Suppressor macrophage treated with lipopolysaccharide for 4 hours (primary cell): ENCODE results near the gene PACRG.

ENCODE experiments used
- DNase-seq: peaks from one replicate; pipeline ENCODE4 v3.0.0-alpha.2; 2020

PACRG gene

DNA sequence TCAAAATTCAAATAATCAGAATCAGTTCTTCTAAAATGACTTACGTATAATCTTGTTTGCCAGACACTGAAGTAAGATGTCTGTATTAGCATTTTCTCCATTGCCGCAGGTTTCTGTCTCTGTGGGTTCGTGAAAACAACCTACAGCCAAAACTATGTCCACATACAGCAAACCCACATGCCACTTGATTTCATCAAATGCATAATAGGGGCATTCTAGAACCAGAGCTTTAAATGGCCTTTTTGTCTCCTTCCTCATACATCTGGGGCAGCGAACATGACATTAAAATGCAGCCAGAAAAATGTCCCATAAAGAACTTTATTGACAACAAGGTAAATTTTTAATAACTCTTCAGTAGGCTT is 596.5 kb downstream of the PACRG start:
- no peak for DNase-seq

DNA sequence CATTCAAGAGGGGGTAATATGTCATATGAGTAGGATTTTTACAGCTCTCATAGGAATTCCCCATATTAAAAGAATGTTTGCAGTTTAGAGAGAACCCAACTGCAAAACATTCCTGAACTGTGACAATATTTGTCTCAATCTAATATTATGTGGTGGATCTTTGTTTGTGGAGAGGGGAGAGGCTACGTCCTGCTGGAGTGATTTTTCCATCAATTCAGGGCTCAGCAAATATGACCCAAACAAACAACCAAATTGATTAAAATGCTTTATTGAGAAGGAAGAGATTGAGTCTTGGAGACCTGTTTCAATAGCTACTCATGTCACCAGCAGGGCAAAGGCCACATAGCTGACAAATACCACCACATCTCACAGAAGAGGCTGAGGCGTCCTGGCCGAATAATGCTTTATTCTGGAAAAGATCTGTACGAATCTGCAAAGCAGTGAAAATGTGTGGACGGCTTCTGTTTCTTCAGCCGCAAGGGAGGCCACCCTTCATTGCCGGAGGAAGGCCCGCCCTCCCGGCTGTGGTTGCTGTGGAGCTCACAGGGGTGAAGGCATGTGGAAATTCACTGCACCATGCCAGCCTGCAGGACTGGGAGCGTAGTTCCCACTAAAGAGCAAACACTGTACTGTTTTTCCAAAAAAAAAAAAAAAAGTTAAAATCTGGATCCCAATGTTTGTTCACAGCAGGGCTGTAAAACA is 597.1 kb downstream of the PACRG start:
- DNase-seq: peak; percentile 27

DNA sequence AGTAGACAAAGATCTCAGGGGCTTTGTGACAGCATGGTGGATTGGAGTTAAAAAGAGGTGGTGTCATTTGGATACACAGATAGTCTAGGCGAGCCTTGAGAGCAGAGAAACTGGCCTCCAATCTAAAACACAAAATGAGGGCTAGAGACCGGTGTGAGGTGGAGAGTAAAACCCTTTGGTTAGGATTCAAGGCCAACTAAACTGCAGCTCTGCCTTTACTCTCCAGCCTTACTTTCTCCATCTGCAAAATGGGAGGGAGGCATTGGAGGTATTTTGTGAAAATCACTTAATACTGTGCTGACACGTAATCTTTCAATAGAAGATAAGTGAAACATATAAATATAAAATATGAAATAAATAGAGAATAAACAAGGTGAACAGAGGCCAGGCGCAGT is 597.6 kb downstream of the PACRG start:
- no peak for DNase-seq

DNA sequence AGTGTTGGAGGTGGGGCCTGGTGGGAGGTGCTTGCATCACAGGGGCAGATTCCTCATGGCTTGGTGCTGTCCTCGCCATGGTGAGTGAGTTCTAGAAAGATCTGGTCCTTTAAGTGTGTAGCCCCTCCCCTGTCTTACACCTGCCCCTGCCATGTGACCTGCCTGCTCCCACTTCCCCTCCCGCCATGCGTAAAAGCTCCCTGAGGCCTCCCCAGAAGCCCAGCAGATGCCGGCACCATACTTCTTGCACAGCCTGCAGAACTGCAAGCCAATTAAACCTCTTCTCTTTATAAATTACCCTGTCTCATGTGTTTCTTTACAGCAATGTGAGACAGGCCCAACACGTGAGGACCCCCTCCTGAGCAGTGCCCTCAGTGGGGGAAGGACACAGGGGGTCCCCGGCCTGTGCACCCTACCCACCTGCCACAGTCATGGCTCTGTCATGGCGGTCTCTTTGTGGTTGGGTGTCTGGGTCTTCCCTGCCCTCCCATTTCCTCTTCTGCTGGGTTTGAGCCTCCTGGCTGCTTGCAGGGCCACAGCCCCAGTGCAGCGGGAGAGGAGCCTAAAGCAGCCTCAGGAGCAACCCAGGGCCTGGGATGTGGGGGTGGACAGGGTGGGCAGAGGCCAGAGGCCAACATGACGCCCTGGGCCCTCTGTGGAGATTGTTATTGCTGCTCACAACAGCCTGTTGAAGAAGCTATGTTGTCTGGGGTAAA is 599.5 kb downstream of the PACRG start:
- DNase-seq: no peak

DNA sequence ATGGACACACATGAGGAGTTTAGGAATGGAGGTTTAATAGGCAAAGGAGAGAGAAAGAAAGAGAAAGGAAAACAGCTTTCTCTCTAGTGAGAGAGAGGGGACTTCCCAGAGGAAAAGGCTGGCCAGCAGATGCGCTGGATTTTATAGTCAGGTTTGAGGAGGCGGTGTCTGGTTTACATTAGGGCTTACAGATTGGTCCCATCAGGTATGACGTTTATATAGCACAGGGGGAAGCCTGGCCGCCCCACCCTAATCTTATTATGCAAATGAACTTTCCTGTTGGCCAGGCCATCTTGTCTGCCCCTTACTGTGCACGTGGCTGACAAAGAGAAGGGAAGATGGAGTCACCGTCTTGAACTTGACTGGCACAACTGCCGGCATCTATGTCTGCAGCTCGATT is 600.1 kb downstream of the PACRG start:
- peak; percentile 27 for DNase-seq

DNA sequence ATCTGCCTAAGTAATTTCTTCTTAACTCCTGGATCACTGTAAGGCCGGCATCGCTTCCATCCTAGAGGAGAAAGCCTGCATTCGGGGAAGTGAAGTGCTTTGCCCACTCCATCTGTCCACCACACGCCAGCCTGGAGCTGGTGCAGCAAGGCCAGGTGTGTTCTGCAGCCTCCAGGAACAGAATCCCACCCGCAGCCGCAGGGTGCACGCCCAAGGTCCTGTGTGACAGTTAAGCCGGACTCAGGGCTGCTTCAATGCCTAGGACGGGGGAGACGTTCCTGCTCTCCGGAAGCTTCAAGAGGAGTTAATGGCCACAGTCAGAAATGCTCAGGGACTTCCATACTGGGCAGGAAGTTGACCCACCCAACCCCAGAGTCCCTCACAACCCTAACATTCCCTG is 600.6 kb downstream of the PACRG start:
- no peak for DNase-seq

DNA sequence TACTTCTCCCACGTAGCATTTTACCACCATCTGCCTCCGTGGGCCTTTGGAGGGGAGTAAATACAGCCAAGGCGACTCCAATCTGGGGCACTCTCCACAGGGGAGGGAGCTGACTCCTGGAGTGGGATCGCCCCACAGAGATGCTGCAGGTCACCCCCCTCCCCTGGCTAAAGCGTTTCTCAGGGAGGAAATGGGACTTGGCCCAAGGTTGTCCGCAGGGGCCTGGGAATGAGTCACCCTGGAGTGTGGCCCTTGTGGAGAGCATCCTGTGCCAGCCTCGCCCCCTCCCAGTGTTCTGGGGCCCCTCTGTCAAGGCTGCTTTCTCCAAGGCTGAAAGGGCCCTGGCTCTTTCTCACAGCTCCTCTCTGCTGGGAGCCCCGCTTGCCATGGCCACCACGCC is 602.2 kb downstream of the PACRG start:
- no peak for DNase-seq

DNA sequence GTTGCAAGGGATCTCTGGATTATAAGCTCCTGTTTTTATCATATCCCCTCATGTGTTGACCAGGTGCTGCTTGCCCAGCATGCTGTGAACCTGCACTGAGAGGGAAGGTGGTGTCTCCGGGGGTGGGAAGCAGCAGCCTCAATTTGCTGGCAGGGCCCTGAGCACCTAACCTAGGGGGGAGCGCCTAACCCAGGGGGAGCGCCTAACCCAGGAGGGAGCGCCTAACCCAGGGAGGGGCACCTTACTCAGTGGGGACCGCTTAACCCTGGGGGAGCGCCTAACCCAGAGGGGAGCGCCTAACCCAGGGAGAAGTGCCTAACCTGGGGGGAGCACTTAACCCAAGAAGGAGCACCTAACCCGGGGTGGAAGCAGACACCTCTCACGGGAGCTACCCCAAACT is 603.5 kb downstream of the PACRG start:
- no peak for DNase-seq

DNA sequence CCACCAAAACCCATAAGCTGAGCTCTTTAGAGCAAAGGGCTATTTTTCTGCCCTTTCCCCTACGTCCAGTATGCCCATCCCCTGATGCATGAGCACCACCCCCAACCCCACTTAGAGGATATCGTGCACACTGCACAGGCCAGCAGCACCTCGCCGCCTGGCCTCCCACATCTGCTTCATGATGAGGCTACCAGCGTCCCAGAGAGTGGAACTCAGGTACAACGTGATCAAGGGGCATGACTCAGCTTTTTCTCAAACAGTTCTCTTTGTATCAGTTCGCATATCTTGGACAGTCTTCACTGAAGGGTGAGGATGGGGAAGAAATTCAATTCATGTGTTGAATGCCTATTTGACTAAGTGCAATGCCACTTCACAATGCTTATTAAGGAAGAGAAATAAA is 604.8 kb downstream of the PACRG start:
- DNase-seq: no peak

DNA sequence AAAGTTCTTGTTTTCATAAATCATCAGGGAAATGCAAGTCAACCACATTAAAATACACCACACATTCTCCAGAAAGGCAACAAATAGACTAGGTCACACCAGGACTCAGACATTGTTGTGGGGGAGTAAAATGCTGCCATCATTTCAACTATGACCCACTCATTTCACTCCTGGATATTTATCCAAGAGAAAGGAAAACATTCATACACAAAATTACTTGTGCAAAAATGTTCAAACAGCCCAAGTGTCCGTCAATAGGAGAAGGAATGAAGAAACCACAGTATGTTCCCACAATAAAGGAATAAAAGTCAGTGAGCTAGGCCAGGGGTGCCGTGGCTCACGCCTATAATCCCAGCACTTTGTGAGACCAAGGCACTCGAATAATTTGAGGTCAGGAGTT is 605.3 kb downstream of the PACRG start:
- no peak for DNase-seq

DNA sequence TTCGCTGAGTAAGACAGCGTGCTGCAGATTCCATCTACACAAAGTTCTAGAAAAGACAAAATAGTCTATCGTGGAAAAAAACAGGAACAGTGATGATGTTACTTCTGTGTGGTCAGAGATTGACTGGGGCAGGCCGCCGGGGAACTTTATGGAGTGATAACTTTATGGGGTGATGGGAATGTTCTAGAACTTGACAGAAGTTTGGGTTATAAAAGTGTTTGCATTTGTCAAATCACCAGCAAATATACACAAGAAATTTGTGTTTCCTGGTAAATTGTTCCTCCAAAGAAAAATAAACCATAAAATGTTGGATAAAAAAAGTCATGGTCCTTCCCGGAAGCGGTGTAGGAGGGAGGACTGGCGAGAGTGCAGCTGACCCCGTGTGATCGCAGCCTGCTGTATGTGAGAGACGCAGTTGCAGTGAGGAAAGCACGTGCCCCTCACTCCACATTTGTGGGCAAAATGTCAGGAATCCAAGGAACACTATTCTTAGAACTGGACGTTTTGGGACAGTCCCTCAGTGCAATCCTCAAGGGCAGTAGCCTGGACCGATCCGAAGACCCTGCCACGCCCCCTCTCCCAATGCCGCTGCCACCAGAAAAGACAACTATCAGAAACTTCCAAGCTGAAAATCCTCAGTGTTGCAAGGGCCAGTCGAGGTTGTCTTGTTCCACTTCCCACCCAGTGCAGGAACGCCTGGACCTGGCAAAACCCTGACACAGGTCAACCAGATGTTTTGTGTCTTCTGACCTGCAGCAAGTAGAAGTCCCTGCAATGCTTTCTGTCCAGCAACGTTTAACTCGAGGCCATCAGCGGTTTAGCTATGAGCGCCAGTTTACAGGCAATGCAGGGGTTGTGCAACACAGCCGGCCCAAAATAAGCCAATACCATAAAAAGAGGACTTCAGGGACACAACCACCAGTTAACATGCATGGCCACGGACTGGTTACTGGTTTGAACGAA is 606.2 kb downstream of the PACRG start:
- DNase-seq: no peak

DNA sequence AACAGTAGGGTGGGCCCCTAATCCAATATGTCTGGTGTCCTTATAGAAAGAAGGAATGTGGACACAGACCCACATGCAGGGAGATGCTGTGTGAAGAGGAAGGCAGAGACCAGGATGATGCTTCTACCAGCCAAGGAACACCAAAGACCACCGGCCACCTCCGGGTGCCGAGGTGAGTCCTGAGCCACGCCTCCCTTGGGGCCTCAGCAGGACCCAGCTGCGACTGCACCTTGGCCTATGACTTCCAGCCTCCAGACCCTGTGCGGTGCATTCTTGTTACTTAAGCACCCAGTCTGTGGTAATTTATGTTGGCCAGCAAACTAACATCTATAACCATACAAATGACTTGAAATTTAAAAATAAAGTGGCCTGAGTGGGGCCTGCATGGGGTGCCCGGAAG is 607.3 kb downstream of the PACRG start:
- DNase-seq: no peak

DNA sequence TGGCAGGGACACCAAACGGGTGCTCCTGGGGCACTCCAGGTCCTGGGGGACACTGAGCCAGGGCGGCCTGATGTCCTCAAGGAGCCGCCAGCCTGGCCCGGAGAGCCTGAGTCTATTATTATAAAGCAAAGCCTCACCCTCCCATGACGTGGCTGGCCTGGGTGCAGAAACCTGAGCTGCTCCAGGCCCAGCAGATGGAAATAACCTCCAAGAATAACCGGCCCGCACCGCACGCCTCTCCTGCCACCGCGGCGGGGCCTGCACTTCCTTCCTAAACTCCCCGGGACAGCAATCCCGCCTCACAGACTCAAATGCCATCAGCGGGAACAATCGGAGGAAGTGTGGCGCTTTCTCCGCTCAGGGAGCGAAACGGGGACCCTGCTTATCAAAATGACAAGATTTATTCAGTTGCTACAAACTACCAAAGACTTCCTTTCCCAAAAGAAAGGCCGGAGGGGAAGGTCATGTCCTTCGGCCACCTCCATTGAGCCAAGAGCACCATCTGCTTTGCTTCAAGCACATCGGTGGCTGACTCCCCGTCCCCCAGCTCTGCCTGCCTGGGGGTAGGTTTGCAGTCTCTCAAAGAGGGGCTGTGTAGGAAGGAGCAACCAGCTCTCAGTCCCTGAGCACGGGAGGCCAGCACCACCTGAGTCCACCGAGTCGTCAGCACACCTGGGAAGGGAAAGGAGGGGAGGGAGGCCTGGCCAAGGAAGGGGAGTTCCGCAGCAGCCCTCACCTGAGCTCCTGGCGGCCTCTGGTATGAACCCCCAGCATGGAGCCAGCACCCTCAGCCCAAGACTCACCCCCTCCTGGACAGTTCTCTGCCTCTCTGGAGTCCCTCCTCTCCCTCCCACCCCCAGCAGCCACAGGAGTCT is 608.1 kb downstream of the PACRG start:
- peak; percentile 40 for DNase-seq

DNA sequence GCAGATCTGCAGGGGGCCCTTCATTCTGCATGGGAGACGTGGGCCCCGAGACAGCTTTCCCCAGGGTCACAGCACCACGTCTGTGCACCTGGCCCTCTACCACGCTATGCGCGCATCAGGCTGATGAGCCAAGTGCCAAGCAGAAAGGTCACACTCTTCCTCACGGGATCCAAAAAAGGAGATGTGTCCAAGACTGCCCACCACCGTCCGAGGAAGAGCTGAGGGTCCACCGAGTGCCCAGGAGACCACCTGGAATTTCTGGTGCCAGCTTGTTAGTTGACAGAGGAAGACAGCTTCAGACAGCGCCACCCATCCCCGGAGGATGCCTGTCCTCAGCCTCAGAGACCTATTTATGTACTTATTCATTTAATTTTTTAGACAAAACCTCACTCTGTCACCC is 609.2 kb downstream of the PACRG start:
- no peak for DNase-seq

DNA sequence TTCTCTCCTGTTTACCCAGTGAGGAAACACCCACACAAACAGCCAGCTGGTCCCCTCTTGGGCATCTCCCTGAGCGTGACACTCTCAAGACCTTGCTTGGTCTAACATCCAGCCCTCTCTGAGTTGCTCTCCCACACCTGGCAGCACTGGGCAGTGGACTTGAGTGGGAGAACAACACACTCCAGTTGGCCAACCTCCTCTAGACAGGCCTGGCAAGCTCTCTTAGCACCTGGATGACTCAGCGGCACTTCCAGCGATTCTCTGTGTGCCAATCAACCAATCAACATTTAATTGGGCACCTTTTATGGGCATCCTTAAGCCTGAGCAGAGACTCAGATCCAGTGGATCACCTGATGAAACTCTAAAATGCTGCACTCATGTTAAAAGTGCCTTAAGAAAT is 610.2 kb downstream of the PACRG start:
- DNase-seq: no peak

DNA sequence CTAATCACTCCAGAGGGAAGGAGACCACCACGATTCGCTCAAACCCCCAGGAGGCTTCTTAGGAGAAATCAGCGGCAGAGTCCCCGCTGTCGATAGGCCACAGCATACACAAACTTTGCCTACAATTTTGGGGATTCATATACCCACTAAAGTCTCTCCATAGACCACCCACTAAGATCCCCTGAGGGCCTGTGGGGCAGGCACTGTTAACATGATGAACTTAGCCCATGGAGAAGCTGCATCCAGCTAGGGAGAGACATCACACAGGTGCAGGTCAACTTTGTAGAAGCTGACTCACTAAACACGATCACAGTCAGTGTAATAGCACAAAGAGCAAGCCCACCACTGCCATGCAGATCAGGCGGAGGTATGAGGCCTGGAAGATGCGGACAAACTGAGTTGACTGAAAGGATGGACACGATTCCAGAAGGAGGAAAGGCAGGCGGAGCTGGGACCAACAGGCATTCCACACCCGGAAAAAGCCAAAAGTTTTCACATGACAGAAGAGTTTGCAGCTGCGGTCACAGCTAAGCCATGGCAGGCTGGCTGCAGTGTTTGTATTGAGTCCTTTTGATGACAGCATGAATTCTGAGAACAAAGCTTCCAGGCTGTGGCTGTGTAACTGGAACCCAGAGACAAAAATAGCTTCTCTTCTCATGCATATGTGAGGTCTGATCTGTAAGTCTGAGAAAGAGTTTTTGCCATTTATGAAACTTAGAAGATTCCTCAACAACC is 611.1 kb downstream of the PACRG start:
- DNase-seq: no peak

DNA sequence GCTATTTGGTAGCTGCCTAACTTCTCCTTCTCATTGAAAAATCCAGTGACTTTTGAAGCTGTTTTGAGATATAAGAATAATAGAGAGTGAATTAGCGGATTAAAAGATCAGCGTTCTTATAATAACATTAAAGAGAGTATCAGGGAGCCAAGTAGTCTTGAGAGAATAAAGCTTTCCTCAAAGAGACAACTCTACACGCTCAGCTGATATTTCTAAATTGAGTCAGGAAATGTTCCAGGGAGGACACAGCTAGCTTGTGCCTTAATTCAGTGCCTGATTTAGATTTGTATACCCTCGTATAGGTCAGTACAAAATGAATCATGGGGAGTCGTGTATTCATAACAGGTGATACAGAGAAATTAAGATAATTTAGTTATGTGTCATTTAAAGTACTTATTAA is 611.7 kb downstream of the PACRG start:
- no peak for DNase-seq

DNA sequence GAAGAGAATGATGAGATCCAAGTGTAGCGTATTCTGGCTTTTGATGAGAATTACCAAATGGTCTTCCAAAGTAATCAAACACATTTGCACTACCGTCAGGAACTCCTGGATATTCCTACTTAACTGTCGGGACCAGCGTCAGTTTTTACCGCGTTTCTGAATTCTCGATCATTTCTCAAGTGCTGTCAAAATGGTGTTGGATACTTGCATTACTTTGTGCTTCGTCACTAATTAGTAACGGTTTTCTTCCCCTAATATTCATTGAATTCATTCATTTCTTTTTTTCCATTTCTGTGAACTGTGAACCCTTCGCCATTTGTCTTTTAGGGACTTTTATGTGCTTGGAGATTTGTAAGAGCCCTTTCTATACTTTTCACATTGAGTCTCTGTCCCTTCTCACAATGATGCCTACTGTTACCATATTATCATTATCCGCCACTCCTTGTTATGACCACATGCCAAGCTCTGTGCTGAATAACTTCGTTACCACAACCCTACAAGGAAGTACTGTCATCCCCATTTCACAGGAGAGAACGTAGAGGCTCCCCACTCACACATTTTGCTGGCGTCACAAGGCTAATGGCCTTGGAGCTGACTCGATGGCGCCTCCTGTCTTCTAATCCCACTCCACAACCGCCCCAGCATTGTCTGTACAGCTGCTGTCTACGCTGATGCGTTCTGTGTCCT is 612.6 kb downstream of the PACRG start:
- DNase-seq: no peak

DNA sequence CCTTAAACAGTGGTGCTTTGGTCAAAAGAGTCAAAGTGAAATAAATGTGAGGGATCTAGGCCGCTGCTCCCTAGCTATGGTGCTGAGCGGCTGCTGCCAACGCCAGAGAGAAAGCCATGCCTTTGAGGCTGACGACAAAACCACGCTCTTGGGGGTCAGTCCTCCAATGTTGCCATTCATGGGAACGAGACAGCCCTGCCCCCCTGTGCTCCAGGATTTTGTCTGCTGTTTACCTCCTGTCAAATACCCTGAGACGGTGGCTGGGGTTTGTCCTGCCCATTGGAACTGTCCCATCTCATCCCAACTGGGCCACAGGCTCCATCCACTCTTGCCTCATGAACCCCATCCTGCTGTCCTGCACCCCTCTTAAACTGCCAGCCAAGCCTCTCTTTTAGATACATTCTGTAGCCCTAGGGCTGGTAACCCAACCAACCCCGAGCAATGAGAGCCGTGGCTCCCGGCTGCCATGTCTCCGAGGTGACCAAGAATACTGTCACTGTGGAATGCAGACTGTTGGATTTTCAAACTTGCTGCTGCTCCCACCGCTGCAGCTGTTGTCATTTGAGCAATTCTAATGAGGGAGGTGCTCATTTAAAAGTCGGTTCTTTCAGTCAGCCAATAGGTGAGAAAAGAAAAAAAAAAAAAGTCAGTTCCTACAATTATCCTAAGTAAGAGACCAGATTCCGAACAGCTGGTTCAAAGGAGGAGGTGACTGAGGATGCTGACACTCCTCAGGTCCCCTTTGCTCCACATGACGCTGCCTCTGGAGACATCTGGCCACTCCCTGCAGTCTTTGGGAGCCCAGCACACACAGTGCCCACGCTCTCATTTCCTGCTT is 613.7 kb downstream of the PACRG start:
- no peak for DNase-seq
